ENCODE results near the gene DDX46.

- TF ChIP-seq, protein P1, sequence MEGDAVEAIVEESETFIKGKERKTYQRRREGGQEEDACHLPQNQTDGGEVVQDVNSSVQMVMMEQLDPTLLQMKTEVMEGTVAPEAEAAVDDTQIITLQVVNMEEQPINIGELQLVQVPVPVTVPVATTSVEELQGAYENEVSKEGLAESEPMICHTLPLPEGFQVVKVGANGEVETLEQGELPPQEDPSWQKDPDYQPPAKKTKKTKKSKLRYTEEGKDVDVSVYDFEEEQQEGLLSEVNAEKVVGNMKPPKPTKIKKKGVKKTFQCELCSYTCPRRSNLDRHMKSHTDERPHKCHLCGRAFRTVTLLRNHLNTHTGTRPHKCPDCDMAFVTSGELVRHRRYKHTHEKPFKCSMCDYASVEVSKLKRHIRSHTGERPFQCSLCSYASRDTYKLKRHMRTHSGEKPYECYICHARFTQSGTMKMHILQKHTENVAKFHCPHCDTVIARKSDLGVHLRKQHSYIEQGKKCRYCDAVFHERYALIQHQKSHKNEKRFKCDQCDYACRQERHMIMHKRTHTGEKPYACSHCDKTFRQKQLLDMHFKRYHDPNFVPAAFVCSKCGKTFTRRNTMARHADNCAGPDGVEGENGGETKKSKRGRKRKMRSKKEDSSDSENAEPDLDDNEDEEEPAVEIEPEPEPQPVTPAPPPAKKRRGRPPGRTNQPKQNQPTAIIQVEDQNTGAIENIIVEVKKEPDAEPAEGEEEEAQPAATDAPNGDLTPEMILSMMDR (conservative IDR thresholded peaks at IDR 0.05; ENCODE audit: low read length) = no peak
- TF ChIP-seq EZH2phosphoT487 (IDR thresholded peaks at IDR 0.05; ENCODE audit: borderline replicate concordance) = no peak
Measured at GRCh38 chr5:134844252-134844651, 85.7 kb downstream of the DDX46 start.

Measured in Loucy (cell line).